Gastrocnemius medialis (tissue), 4 donors: ENCODE results near the gene SAE1. TPM values are rescaled to one million over a fixed set of nuclear protein-coding genes. Genes with fewer than 3 reads are reported as not detected.

Source experiments
- ATAC-seq, 2 donors: fragments of 150-250 bp; one replicate each; pipeline ENCODE4 v1.9.1; 2016
- DNase-seq, 2 donors: peaks; one replicate each; pipeline ENCODE4 v3.0.0-alpha.2; 2019
- H3K27ac ChIP-seq, 4 donors: fragments of 200-600 bp; sonication (generic); 1 replicate in 1 of 4; 2 replicates in 3 of 4; pipeline ENCODE4 v1.5.1; 2016 to 2018; ENCODE audit warnings: mild to moderate bottlenecking in 2 of 4, moderate library complexity in 1 of 4
- H3K27me3 ChIP-seq, 3 donors: fragments of 200-600 bp; sonication (generic) in 2 of 3; 1 replicate in 1 of 3; 2 replicates in 2 of 3; pipeline versions ENCODE4 v1.5.1 to v1.6.0; 2016 to 2019; ENCODE audit warnings: mild to moderate bottlenecking in 1 of 3, moderate library complexity in 1 of 3
- H3K36me3 ChIP-seq, 2 donors: fragments of 200-600 bp; sonication (generic) in 1 of 2; one replicate each; pipeline ENCODE4 v1.5.1; 2017 to 2018
- H3K4me1 ChIP-seq, 2 donors: fragments of 200-600 bp; sonication (generic) in 1 of 2; one replicate each; pipeline ENCODE4 v1.5.1; 2016 to 2017; ENCODE audit warnings: mild to moderate bottlenecking in 2 of 2
- H3K4me3 ChIP-seq, 4 donors: fragments of 200-600 bp; sonication (generic) in 3 of 4; 1 replicate in 1 of 4; 2 replicates in 3 of 4; pipeline ENCODE4 v1.5.1; 2016 to 2019; ENCODE audit warnings: mild to moderate bottlenecking in 2 of 4
- H3K9me3 ChIP-seq, 3 donors: fragments of 200-600 bp; sonication (generic) in 2 of 3; 1 replicate in 1 of 3; 2 replicates in 2 of 3; pipeline ENCODE4 v1.5.1; 2016 to 2019
- POLR2A ChIP-seq, 2 donors: fragments of 450-650 bp; IDR thresholded peaks; one replicate each; pipeline ENCODE4 v1.6.1; 2017; ENCODE audit warnings: antibody characterized with exemption in 2 of 2, mild to moderate bottlenecking in 2 of 2, moderate library complexity in 2 of 2
- in situ Hi-C, 4 donors: fragments of 200-750 bp; cut with MboI; loops; one replicate each; pipeline versions ENCODE4 v1.15.0 to v1.8.0; 2017; ENCODE audit warnings: low sequenced_read_pairs in 4 of 4
- intact Hi-C: fragments of 100-400 bp; cut with DNase I; formaldehyde crosslinking; loops from one replicate; pipeline ENCODE4 v1.15.1; 2023; ENCODE audit warnings: low total_unique reads
- total RNA-seq, 4 donors: library from RNA; depleted of rRNA; stranded (reverse); fragments of >200 nt; gene quantifications; one replicate each; pipeline versions ENCODE4 v1.1.0 to v1.2.3, GENCODE V29; 2016
- TF ChIP-seq, protein P1 (sequence below), 5 experiments: fragments of 450-650 bp in 3 of 5; fragments of 200-600 bp in 2 of 5; sonication (generic) in 2 of 5; IDR thresholded peaks in 4 of 5; conservative IDR thresholded peaks in 1 of 5; 1 replicate in 4 of 5; 2 replicates in 1 of 5; pipeline ENCODE4 v1.5.1; 2016 to 2019; ENCODE audit warnings: antibody characterized with exemption in 5 of 5, mild to moderate bottlenecking in 3 of 5, moderate library complexity in 3 of 5

The SAE1 gene
- total RNA-seq, 4 donors from 2014 or later: 29.7 to 74.6 (median 46.4) TPM

DNA sequence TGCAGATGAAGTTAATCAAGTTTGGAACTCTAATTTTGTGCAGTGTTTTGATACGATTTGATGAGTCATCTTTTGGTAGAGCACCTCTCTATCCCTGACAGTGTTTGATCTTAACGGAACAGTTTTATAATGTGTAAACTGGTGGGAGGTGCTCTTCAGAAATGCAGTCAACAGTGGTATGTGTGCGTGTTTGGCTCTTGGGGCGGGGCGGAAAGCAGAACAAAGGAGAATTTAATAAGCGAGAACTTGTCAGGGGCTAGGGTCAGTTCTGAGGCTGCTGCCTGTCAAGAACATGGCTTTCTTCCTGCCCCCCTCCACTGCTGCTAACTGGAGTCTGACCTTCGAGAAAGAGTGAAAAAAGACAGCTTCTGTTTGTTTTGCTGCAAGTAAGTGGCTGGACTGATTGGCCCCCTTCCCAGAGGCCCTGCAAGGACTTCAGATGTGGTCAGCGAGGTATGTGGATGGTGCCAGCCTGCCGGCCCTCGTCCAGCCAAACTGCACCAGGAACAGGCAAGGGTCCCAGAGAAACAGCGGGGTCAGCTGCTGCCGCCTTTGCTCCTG is 59.6 kb downstream of the SAE1 start:
- in situ Hi-C loops: no loop called here
- TF ChIP-seq POLR2A (IDR thresholded peaks at IDR 0.05): no peak
- TF ChIP-seq, protein P1, sequence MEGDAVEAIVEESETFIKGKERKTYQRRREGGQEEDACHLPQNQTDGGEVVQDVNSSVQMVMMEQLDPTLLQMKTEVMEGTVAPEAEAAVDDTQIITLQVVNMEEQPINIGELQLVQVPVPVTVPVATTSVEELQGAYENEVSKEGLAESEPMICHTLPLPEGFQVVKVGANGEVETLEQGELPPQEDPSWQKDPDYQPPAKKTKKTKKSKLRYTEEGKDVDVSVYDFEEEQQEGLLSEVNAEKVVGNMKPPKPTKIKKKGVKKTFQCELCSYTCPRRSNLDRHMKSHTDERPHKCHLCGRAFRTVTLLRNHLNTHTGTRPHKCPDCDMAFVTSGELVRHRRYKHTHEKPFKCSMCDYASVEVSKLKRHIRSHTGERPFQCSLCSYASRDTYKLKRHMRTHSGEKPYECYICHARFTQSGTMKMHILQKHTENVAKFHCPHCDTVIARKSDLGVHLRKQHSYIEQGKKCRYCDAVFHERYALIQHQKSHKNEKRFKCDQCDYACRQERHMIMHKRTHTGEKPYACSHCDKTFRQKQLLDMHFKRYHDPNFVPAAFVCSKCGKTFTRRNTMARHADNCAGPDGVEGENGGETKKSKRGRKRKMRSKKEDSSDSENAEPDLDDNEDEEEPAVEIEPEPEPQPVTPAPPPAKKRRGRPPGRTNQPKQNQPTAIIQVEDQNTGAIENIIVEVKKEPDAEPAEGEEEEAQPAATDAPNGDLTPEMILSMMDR (IDR thresholded peaks at IDR 0.05 in 4 of 5, conservative IDR thresholded peaks at IDR 0.05 in 1 of 5): no peak
- intact Hi-C loops: loop anchor here (5.0 kb wide), 1 partner anchor 33 kb away; no protein-coding TSS in a partner anchor

DNA sequence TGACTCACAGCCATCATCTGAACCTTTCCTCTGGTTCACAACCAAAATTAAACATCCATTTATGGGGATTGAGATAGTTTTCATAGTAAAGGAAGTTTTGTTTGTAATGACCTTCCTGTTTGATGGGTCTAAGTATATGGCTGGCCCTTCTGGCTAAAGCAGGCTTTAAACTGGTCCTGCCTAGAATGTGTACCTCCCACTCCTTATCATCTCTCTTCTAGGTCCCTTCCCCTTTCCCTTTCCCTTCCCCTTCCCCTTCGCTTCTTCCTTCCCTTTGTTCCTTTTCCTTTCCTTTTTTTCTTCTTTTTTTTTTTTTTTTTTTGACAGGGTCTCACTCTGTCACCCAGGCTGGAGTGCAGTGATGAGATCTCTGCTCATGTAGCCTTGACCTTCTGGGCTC is 64.8 kb downstream of the SAE1 start:
- H3K4me1 ChIP-seq: peaks cover 2 to 4% of the 10 kb centered on the region in 2 donors
- ATAC-seq (no peak), DNase-seq (no peak)
- H3K27ac ChIP-seq: no peak overlapping the region
- no peaks in the 10 kb centered on the region for H3K9me3 ChIP-seq
- in situ Hi-C loops: no loop called here
- H3K4me3 ChIP-seq: no peak overlapping the region
- TF ChIP-seq, protein P1 (IDR thresholded peaks at IDR 0.05 in 4 of 5, conservative IDR thresholded peaks at IDR 0.05 in 1 of 5): no peak
- no peak for TF ChIP-seq POLR2A (IDR thresholded peaks at IDR 0.05)
- peaks cover 0 to 9% of the 10 kb centered on the region in 2 donors for H3K36me3 ChIP-seq
- intact Hi-C loops: no loop called here
- no peaks in the 10 kb centered on the region for H3K27me3 ChIP-seq

More for the DNA sequence above, 59.6 kb downstream of the SAE1 start:
- DNase-seq (peak; percentile 7 to 34), ATAC-seq (peak; percentile 42 to 60)
- no peaks in the 10 kb centered on the region for H3K27me3 ChIP-seq
- no peaks in the 10 kb centered on the region for H3K36me3 ChIP-seq
- H3K4me1 ChIP-seq: peaks cover 9 to 11% of the 10 kb centered on the region in 2 donors
- peak overlapping the region in 2 of 4 donors; percentile 10 to 11 for H3K4me3 ChIP-seq
- no peaks in the 10 kb centered on the region for H3K9me3 ChIP-seq
- peak overlapping the region; percentile 27 to 69 (median 37) for H3K27ac ChIP-seq

DNA sequence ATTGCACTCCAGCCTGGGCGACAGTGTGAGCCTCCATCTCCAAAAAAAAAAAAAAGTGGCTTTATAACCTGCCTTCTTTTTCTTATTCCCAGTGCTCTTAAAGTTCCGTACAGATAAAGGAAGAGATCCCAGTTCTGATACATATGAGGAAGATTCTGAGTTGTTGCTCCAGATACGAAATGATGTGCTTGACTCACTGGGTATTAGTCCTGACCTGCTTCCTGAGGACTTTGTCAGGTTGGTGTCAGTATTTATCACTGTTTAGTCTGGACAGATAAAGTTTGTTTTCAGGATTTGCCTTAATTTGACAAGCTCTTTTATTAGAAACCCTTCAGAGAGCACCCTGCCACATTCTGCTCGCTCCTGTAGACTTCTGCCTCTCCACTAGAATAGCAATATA is 66.5 kb downstream of the SAE1 start:
- Histone ChIP-seq H3K36me3 (peaks cover 0 to 9% of the 10 kb centered on the region in 2 donors), H3K4me1 (no peaks in the 10 kb centered on the region), H3K9me3 (no peaks in the 10 kb centered on the region), H3K27ac (no peak overlapping the region), H3K27me3 (no peaks in the 10 kb centered on the region), H3K4me3 (no peak overlapping the region)
- no peak for ATAC-seq
- TF ChIP-seq, protein P1 (IDR thresholded peaks at IDR 0.05 in 4 of 5, conservative IDR thresholded peaks at IDR 0.05 in 1 of 5): no peak
- no peak for TF ChIP-seq POLR2A (IDR thresholded peaks at IDR 0.05)
- no peak for DNase-seq
- intact Hi-C loops: no loop called here
- in situ Hi-C loops: no loop called here

DNA sequence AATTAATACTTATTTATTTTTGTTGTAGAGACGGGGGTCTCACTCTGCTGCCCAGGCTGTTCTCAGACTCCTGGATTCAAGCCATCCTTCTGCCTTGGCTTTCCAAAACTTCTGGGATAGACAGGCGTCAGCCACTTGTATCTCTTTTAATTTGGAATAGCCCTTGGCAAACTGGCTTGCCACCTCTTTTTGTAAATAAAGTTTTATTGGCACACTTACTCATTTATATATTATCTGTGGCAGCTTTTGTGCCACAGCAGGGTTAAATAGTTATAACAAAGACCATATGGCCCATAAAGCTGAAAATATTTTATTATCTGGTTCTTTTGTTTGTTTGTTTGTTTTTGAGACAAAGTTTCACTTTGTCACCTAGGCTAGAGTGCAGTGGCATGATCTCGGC is 69.9 kb downstream of the SAE1 start:
- Histone ChIP-seq H3K27me3 (no peaks in the 10 kb centered on the region), H3K4me3 (no peak overlapping the region), H3K27ac (no peak overlapping the region), H3K36me3 (peaks cover 0 to 19% of the 10 kb centered on the region in 2 donors), H3K9me3 (no peaks in the 10 kb centered on the region), H3K4me1 (no peaks in the 10 kb centered on the region)
- ATAC-seq: no peak
- TF ChIP-seq, protein P1 (IDR thresholded peaks at IDR 0.05 in 4 of 5, conservative IDR thresholded peaks at IDR 0.05 in 1 of 5): no peak
- TF ChIP-seq POLR2A (IDR thresholded peaks at IDR 0.05): no peak
- in situ Hi-C loops (no loop called here), intact Hi-C loops (no loop called here)
- no peak for DNase-seq

DNA sequence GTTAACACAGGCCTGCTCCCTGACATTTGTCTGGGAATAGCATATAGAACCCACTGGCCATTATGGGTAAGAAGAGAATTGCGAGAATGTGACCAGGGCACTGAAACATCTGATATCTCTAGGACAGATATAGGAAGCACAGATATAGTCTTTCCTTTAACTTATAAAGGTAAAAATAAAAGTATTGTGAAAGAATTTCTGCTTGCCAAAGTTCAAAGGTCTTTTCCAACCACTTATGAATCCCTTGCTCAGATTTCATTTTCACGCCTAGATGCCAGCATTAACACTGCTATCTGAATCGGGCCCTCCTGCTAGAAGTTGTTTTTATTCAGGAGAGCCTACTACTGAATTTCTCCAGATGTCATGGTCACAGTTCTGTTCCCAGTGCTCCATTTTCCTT is 72.6 kb downstream of the SAE1 start:
- in situ Hi-C loops: no loop called here
- Histone ChIP-seq H3K4me1 (no peaks in the 10 kb centered on the region), H3K9me3 (no peaks in the 10 kb centered on the region), H3K36me3 (peaks cover 0 to 30% of the 10 kb centered on the region in 2 donors), H3K27me3 (no peaks in the 10 kb centered on the region), H3K4me3 (no peak overlapping the region), H3K27ac (no peak overlapping the region)
- TF ChIP-seq, protein P1 (IDR thresholded peaks at IDR 0.05 in 4 of 5, conservative IDR thresholded peaks at IDR 0.05 in 1 of 5): no peak
- no peak for TF ChIP-seq POLR2A (IDR thresholded peaks at IDR 0.05)
- DNase-seq: no peak
- intact Hi-C loops: no loop called here
- no peak for ATAC-seq
